H1 (cell line): ENCODE results near the gene ARHGAP6. TPM values are rescaled to one million over a fixed set of nuclear protein-coding genes. Genes with fewer than 3 reads are reported as not detected.
A peak's percentile ranks its signal among the peaks of the same experiment; 100 is the strongest.

ENCODE experiments used
- CTCF ChIA-PET: fragments of 300-600 bp; sonication (Branson Sonifier 250); formaldehyde crosslinking; loops from one replicate; lab custom pipeline; 2021; ENCODE audit not compliant: partially characterized antibody; lab: Charles Lee
- POLR2A ChIA-PET: fragments of 300-600 bp; sonication (Branson Sonifier 250); formaldehyde crosslinking; loops from one replicate; lab custom pipeline; 2021; ENCODE audit warnings: inconsistent platforms; ENCODE audit not compliant: partially characterized antibody; lab: Charles Lee
- DNase-seq, 2 experiments: peaks; one replicate each; pipeline versions ENCODE4 v3.0.0 to v3.0.0-alpha.2; 2010 to 2022; ENCODE audit warnings: low spot score in 2 of 2, low read depth in 1 of 2, mixed read lengths in 1 of 2
- FAIRE-seq: peaks from 2 replicates; lab custom pipeline; 2011; peaks lifted over from hg19 to GRCh38; lab: Jason Lieb, UNC
- H2AFZ ChIP-seq: 2 replicates; pipeline ENCODE4 v1.8.1; 2012; ENCODE audit warnings: low read length, inconsistent platforms
- H2AK5ac ChIP-seq: 2 replicates; pipeline ENCODE4 v1.6.1; 2013; ENCODE audit warnings: low read depth, low read length
- H2BK120ac ChIP-seq: replicated peaks from 2 replicates; pipeline ENCODE3; 2013; ENCODE audit warnings: low read depth, low read length, inconsistent platforms
- H2BK12ac ChIP-seq: 2 replicates; pipeline ENCODE4 v1.6.1; 2013; ENCODE audit warnings: low read depth, low read length
- H2BK15ac ChIP-seq: 2 replicates; pipeline ENCODE4 v1.6.1; 2013; ENCODE audit warnings: low read length
- H2BK20ac ChIP-seq: 2 replicates; pipeline ENCODE4 v1.6.1; 2013; ENCODE audit warnings: low read length
- H2BK5ac ChIP-seq: 2 replicates; pipeline ENCODE4 v1.6.1; 2013; ENCODE audit warnings: low read depth, low read length
- H3K14ac ChIP-seq: 2 replicates; pipeline ENCODE4 v1.6.1; 2013; ENCODE audit warnings: inconsistent platforms; ENCODE audit not compliant: insufficient read length
- H3K18ac ChIP-seq: 2 replicates; pipeline ENCODE4 v1.6.1; 2013; ENCODE audit warnings: low read length; ENCODE audit errors: extremely low read depth
- H3K23ac ChIP-seq: 2 replicates; pipeline ENCODE4 v1.6.1; 2013; ENCODE audit warnings: inconsistent platforms; ENCODE audit not compliant: insufficient read length
- H3K23me2 ChIP-seq: 2 replicates; pipeline ENCODE4 v1.6.1; 2013; ENCODE audit warnings: low read depth, low read length
- H3K27ac ChIP-seq: 2 replicates; pipeline ENCODE4 v1.6.1; 2011; ENCODE audit warnings: low read depth, low read length, inconsistent platforms
- H3K27me3 ChIP-seq, 4 experiments: replicated peaks in 1 of 4; 1 replicate in 1 of 4; 2 replicates in 3 of 4; pipeline versions ENCODE4 v1.6.1 to v1.8.1; 2011 to 2013; ENCODE audit warnings: low read length in 3 of 4, mild to moderate bottlenecking in 3 of 4, inconsistent platforms in 2 of 4, mixed read lengths in 2 of 4, moderate library complexity in 1 of 4; ENCODE audit not compliant: control insufficient read depth in 3 of 4, insufficient read depth in 3 of 4; ENCODE audit errors: extremely low read depth in 1 of 4
- H3K36me3 ChIP-seq, 4 experiments: 2 replicates each; pipeline versions ENCODE4 v1.6.1 to v1.8.1; 2011 to 2013; ENCODE audit warnings: mild to moderate bottlenecking in 4 of 4, low read length in 3 of 4, moderate library complexity in 2 of 4, control low read depth in 1 of 4, inconsistent platforms in 1 of 4; ENCODE audit not compliant: insufficient read depth in 4 of 4, control insufficient read depth in 2 of 4
- H3K4ac ChIP-seq: replicated peaks from 2 replicates; pipeline ENCODE3; 2013; ENCODE audit warnings: low read length, low read depth, mixed read lengths, inconsistent platforms; ENCODE audit not compliant: insufficient read length
- H3K4me1 ChIP-seq, 4 experiments: replicated peaks in 1 of 4; 1 replicate in 1 of 4; 2 replicates in 3 of 4; pipeline versions ENCODE4 v1.6.1 to v1.8.1; 2011 to 2013; ENCODE audit warnings: low read length in 3 of 4, inconsistent platforms in 2 of 4, mixed read lengths in 1 of 4; ENCODE audit not compliant: insufficient read depth in 4 of 4, control insufficient read depth in 3 of 4
- H3K4me2 ChIP-seq, 2 experiments: 2 replicates each; pipeline versions ENCODE4 v1.6.1 to v1.8.1; 2011 to 2013; ENCODE audit warnings: low read depth in 2 of 2, low read length in 2 of 2, control low read depth in 1 of 2, inconsistent platforms in 1 of 2, mild to moderate bottlenecking in 1 of 2; ENCODE audit not compliant: insufficient read depth in 1 of 2
- H3K4me3 ChIP-seq, 4 experiments: fragments of 200-600, 300-600 bp in 1 of 4; sonication (generic), shearing (Covaris generic), sonication (Bioruptor Twin) in 1 of 4; 2 replicates each; pipeline versions ENCODE4 v1.5.1 to v1.8.1; 2011 to 2016; ENCODE audit warnings: low read length in 4 of 4, low read depth in 3 of 4, control low read depth in 2 of 4, inconsistent platforms in 2 of 4, mild to moderate bottlenecking in 2 of 4, mixed read lengths in 1 of 4, moderate library complexity in 1 of 4; ENCODE audit not compliant: insufficient read depth in 2 of 4; ENCODE audit errors: extremely low read depth in 1 of 4
- H3K56ac ChIP-seq: replicated peaks from 2 replicates; pipeline ENCODE3; 2013; ENCODE audit warnings: low read depth, mild to moderate bottlenecking, mixed read lengths, low read length, inconsistent platforms; ENCODE audit not compliant: insufficient read length
- H3K79me1 ChIP-seq: 2 replicates; pipeline ENCODE4 v1.6.1; 2013; ENCODE audit warnings: low read depth, low read length, control low read depth
- H3K79me2 ChIP-seq, 2 experiments: 2 replicates each; pipeline versions ENCODE4 v1.6.1 to v1.8.1; 2012 to 2013; ENCODE audit warnings: low read length in 2 of 2, mild to moderate bottlenecking in 2 of 2, inconsistent platforms in 1 of 2; ENCODE audit not compliant: insufficient read depth in 2 of 2, control insufficient read depth in 1 of 2
- H3K9ac ChIP-seq, 4 experiments: replicated peaks in 1 of 4; 1 replicate in 1 of 4; 2 replicates in 3 of 4; pipeline versions ENCODE4 v1.6.1 to v1.8.1; 2011 to 2013; ENCODE audit warnings: low read depth in 3 of 4, low read length in 3 of 4, control low read depth in 2 of 4, mild to moderate bottlenecking in 2 of 4, moderate library complexity in 2 of 4, inconsistent platforms in 1 of 4; ENCODE audit errors: extremely low read depth in 1 of 4
- H3K9me3 ChIP-seq, 2 experiments: 2 replicates each; pipeline versions ENCODE4 v1.6.1 to v1.8.1; 2012 to 2013; ENCODE audit warnings: mild to moderate bottlenecking in 2 of 2, moderate library complexity in 2 of 2, control low read depth in 1 of 2, inconsistent platforms in 1 of 2, low read depth in 1 of 2, low read length in 1 of 2, mixed read lengths in 1 of 2; ENCODE audit not compliant: insufficient read depth in 2 of 2
- H4K20me1 ChIP-seq, 2 experiments: replicated peaks in 1 of 2; 2 replicates each; pipeline versions ENCODE3 to v1.8.1; 2011 to 2013; ENCODE audit warnings: inconsistent platforms in 2 of 2, low read length in 2 of 2, mild to moderate bottlenecking in 1 of 2; ENCODE audit not compliant: insufficient read depth in 2 of 2, control insufficient read depth in 1 of 2
- H4K5ac ChIP-seq: 2 replicates; pipeline ENCODE4 v1.6.1; 2013; ENCODE audit warnings: low read length, low read depth, mixed read lengths, inconsistent platforms; ENCODE audit not compliant: insufficient read length
- H4K8ac ChIP-seq: 2 replicates; pipeline ENCODE4 v1.8.0; 2013; ENCODE audit warnings: mild to moderate bottlenecking, moderate library complexity, low read length, inconsistent platforms; ENCODE audit not compliant: insufficient read depth; ENCODE audit errors: extremely low read depth
- H4K91ac ChIP-seq: replicated peaks from 2 replicates; pipeline ENCODE3; 2013; ENCODE audit warnings: low read length, mixed read lengths, inconsistent platforms; ENCODE audit not compliant: insufficient read length
- BCL11A ChIP-seq, 2 experiments: IDR thresholded peaks; one replicate each; pipeline ENCODE4 v1.6.1; 2011; ENCODE audit warnings: low read depth in 2 of 2, low read length in 2 of 2, mild to moderate bottlenecking in 2 of 2
- EGR1 ChIP-seq: IDR thresholded peaks from 2 replicates; pipeline ENCODE4 v1.6.1; 2011; ENCODE audit warnings: low read depth, low read length, borderline replicate concordance
- KDM4A ChIP-seq: IDR thresholded peaks from one replicate; pipeline ENCODE4 v1.7.1; 2012; ENCODE audit warnings: low read depth, mild to moderate bottlenecking, moderate library complexity, low read length, inconsistent platforms; ENCODE audit not compliant: severe bottlenecking
- POLR2AphosphoS5 ChIP-seq: IDR thresholded peaks from 2 replicates; pipeline ENCODE4 v1.6.1; 2011; ENCODE audit warnings: low read depth, low read length
- RBBP5 ChIP-seq: IDR thresholded peaks from 2 replicates; pipeline ENCODE4 v1.7.1; 2012; ENCODE audit warnings: low read depth, mild to moderate bottlenecking, inconsistent platforms, low read length, moderate library complexity, borderline replicate concordance
- TBP ChIP-seq: IDR thresholded peaks from 2 replicates; pipeline ENCODE4 v1.6.1; 2011; ENCODE audit warnings: low read depth, low read length, improper control_type of control experiment
- WGBS, 2 experiments: shearing (Covaris generic) in 1 of 2; methylation state at CpG; one replicate each; pipeline versions ENCODE4 v1.1.6 to v1.1.7; 2013 to 2015; ENCODE audit warnings: low lambda C conversion rate in 2 of 2, mixed read lengths in 2 of 2, inconsistent platforms in 1 of 2, low coverage in 1 of 2, missing lambda C conversion rate in 1 of 2; ENCODE audit not compliant: insufficient replicate concordance in 2 of 2, insufficient coverage in 1 of 2, insufficient read length in 1 of 2; ENCODE audit errors: extremely low coverage in 1 of 2, missing lambda C conversion rate in 1 of 2; 5-methylcytosine and 5-hydroxymethylcytosine counted together
- polyA plus RNA-seq, 7 experiments: library from polyadenylated mRNA; depleted of rRNA in 3 of 7; stranded (reverse) in 5 of 7; unstranded in 2 of 7; fragments of >200 nt in 5 of 7; fragments of 200-250 nt in 2 of 7; gene quantifications; 1 replicate in 5 of 7; 2 replicates in 1 of 7; 4 replicates in 1 of 7; pipeline versions ENCODE4 v1.2.1 to v1.2.3, GENCODE V29; 2011 to 2013; ENCODE audit warnings: missing spikeins in 2 of 7, mixed read lengths in 2 of 7
- total RNA-seq: library from RNA; stranded (reverse); fragmentation: NEBNext Ultra II Directional; extraction: Animal tissue kit (Norgen Biotek cat#: 25700); gene quantifications from 2 replicates; pipeline ENCODE4 v1.2.1, GENCODE V29; 2021

Gene ARHGAP6
- total and polyA plus RNA-seq, 2 of the 8 experiments (the other 6 are each of a cell fraction or from before 2014, with no cell fraction given): 0.35 to 0.82 TPM

GRCh38 chrX:11629593-11630211 lies 36.0 kb downstream of the ARHGAP6 start:
- H3K23me2 ChIP-seq: no peaks in the 10 kb centered on the region
- H3K9ac ChIP-seq: no peak overlapping the region
- no peak overlapping the region for H2BK12ac ChIP-seq
- no peaks in the 10 kb centered on the region for H3K79me1 ChIP-seq
- no peak overlapping the region for H2AK5ac ChIP-seq
- H3K4me1 ChIP-seq: no peaks in the 10 kb centered on the region
- H2BK15ac ChIP-seq: no peak overlapping the region
- no peaks in the 10 kb centered on the region for H3K36me3 ChIP-seq
- H3K18ac ChIP-seq: no peak overlapping the region
- H3K79me2 ChIP-seq: no peaks in the 10 kb centered on the region
- CTCF ChIA-PET: interaction anchor here (0.9 kb wide), 1 partner anchor 69 kb away, joined by 3 read pairs; no protein-coding TSS in a partner anchor
- H2BK20ac ChIP-seq: no peak overlapping the region
- no peak for FAIRE-seq
- TF ChIP-seq BCL11A (IDR thresholded peaks at IDR 0.05; ENCODE audit: low read depth in 2 of 2, low read length in 2 of 2) (no peak), RBBP5 (no peak), EGR1 (no peak), KDM4A (no peak), TBP (peak; percentile 72), POLR2AphosphoS5 (no peak)
- no peak overlapping the region for H3K4me3 ChIP-seq
- H2BK120ac ChIP-seq: no peak overlapping the region
- H3K4me2 ChIP-seq: no peak overlapping the region
- no peaks in the 10 kb centered on the region for H3K9me3 ChIP-seq
- H3K14ac ChIP-seq: no peak overlapping the region
- H4K8ac ChIP-seq: no peak overlapping the region
- H4K20me1 ChIP-seq: no peaks in the 10 kb centered on the region
- H2AFZ ChIP-seq: no peak overlapping the region
- no peak overlapping the region for H3K56ac ChIP-seq
- DNase-seq: no peak
- H2BK5ac ChIP-seq: no peak overlapping the region
- H4K91ac ChIP-seq: no peak overlapping the region
- POLR2A ChIA-PET: no interaction called here
- WGBS, 2 experiments: 82% methylated on average over 3 of the region's 4 CpGs; no CpG with 5 or more reads in 1 of the 2 experiments
- no peak overlapping the region for H4K5ac ChIP-seq
- no peaks in the 10 kb centered on the region for H3K27me3 ChIP-seq
- no peak overlapping the region for H3K4ac ChIP-seq
- no peak overlapping the region for H3K27ac ChIP-seq
- no peak overlapping the region for H3K23ac ChIP-seq
